H1 (cell line): ENCODE measurements around the gene FGFBP3. TPM values are rescaled to one million over a fixed set of nuclear protein-coding genes. Genes with fewer than 3 reads are reported as not detected.

ENCODE experiments used
- CTCF ChIA-PET: fragments of 300-600 bp; sonication (Branson Sonifier 250); formaldehyde crosslinking; loops from one replicate; lab custom pipeline; 2021; ENCODE audit not compliant: partially characterized antibody; lab: Charles Lee
- POLR2A ChIA-PET: fragments of 300-600 bp; sonication (Branson Sonifier 250); formaldehyde crosslinking; loops from one replicate; lab custom pipeline; 2021; ENCODE audit warnings: inconsistent platforms; ENCODE audit not compliant: partially characterized antibody; lab: Charles Lee
- DNase-seq, 2 experiments: peaks; one replicate each; pipeline versions ENCODE4 v3.0.0 to v3.0.0-alpha.2; 2010 to 2022; ENCODE audit warnings: low spot score in 2 of 2, low read depth in 1 of 2, mixed read lengths in 1 of 2
- FAIRE-seq: peaks from 2 replicates; lab custom pipeline; 2011; peaks lifted over from hg19 to GRCh38; lab: Jason Lieb, UNC
- H2AFZ ChIP-seq: 2 replicates; pipeline ENCODE4 v1.8.1; 2012; ENCODE audit warnings: low read length, inconsistent platforms
- H2AK5ac ChIP-seq: 2 replicates; pipeline ENCODE4 v1.6.1; 2013; ENCODE audit warnings: low read depth, low read length
- H2BK120ac ChIP-seq: replicated peaks from 2 replicates; pipeline ENCODE3; 2013; ENCODE audit warnings: low read depth, low read length, inconsistent platforms
- H2BK12ac ChIP-seq: 2 replicates; pipeline ENCODE4 v1.6.1; 2013; ENCODE audit warnings: low read depth, low read length
- H2BK15ac ChIP-seq: 2 replicates; pipeline ENCODE4 v1.6.1; 2013; ENCODE audit warnings: low read length
- H2BK20ac ChIP-seq: 2 replicates; pipeline ENCODE4 v1.6.1; 2013; ENCODE audit warnings: low read length
- H2BK5ac ChIP-seq: 2 replicates; pipeline ENCODE4 v1.6.1; 2013; ENCODE audit warnings: low read depth, low read length
- H3K14ac ChIP-seq: 2 replicates; pipeline ENCODE4 v1.6.1; 2013; ENCODE audit warnings: inconsistent platforms; ENCODE audit not compliant: insufficient read length
- H3K18ac ChIP-seq: 2 replicates; pipeline ENCODE4 v1.6.1; 2013; ENCODE audit warnings: low read length; ENCODE audit errors: extremely low read depth
- H3K23ac ChIP-seq: 2 replicates; pipeline ENCODE4 v1.6.1; 2013; ENCODE audit warnings: inconsistent platforms; ENCODE audit not compliant: insufficient read length
- H3K23me2 ChIP-seq: 2 replicates; pipeline ENCODE4 v1.6.1; 2013; ENCODE audit warnings: low read depth, low read length
- H3K27ac ChIP-seq: 2 replicates; pipeline ENCODE4 v1.6.1; 2011; ENCODE audit warnings: low read depth, low read length, inconsistent platforms
- H3K27me3 ChIP-seq, 4 experiments: replicated peaks in 1 of 4; 1 replicate in 1 of 4; 2 replicates in 3 of 4; pipeline versions ENCODE4 v1.6.1 to v1.8.1; 2011 to 2013; ENCODE audit warnings: low read length in 3 of 4, mild to moderate bottlenecking in 3 of 4, inconsistent platforms in 2 of 4, mixed read lengths in 2 of 4, moderate library complexity in 1 of 4; ENCODE audit not compliant: control insufficient read depth in 3 of 4, insufficient read depth in 3 of 4; ENCODE audit errors: extremely low read depth in 1 of 4
- H3K36me3 ChIP-seq, 4 experiments: 2 replicates each; pipeline versions ENCODE4 v1.6.1 to v1.8.1; 2011 to 2013; ENCODE audit warnings: mild to moderate bottlenecking in 4 of 4, low read length in 3 of 4, moderate library complexity in 2 of 4, control low read depth in 1 of 4, inconsistent platforms in 1 of 4; ENCODE audit not compliant: insufficient read depth in 4 of 4, control insufficient read depth in 2 of 4
- H3K4ac ChIP-seq: replicated peaks from 2 replicates; pipeline ENCODE3; 2013; ENCODE audit warnings: low read length, low read depth, mixed read lengths, inconsistent platforms; ENCODE audit not compliant: insufficient read length
- H3K4me1 ChIP-seq, 4 experiments: replicated peaks in 1 of 4; 1 replicate in 1 of 4; 2 replicates in 3 of 4; pipeline versions ENCODE4 v1.6.1 to v1.8.1; 2011 to 2013; ENCODE audit warnings: low read length in 3 of 4, inconsistent platforms in 2 of 4, mixed read lengths in 1 of 4; ENCODE audit not compliant: insufficient read depth in 4 of 4, control insufficient read depth in 3 of 4
- H3K4me2 ChIP-seq, 2 experiments: 2 replicates each; pipeline versions ENCODE4 v1.6.1 to v1.8.1; 2011 to 2013; ENCODE audit warnings: low read depth in 2 of 2, low read length in 2 of 2, control low read depth in 1 of 2, inconsistent platforms in 1 of 2, mild to moderate bottlenecking in 1 of 2; ENCODE audit not compliant: insufficient read depth in 1 of 2
- H3K4me3 ChIP-seq, 4 experiments: fragments of 200-600, 300-600 bp in 1 of 4; sonication (generic), shearing (Covaris generic), sonication (Bioruptor Twin) in 1 of 4; 2 replicates each; pipeline versions ENCODE4 v1.5.1 to v1.8.1; 2011 to 2016; ENCODE audit warnings: low read length in 4 of 4, low read depth in 3 of 4, control low read depth in 2 of 4, inconsistent platforms in 2 of 4, mild to moderate bottlenecking in 2 of 4, mixed read lengths in 1 of 4, moderate library complexity in 1 of 4; ENCODE audit not compliant: insufficient read depth in 2 of 4; ENCODE audit errors: extremely low read depth in 1 of 4
- H3K56ac ChIP-seq: replicated peaks from 2 replicates; pipeline ENCODE3; 2013; ENCODE audit warnings: low read depth, mild to moderate bottlenecking, mixed read lengths, low read length, inconsistent platforms; ENCODE audit not compliant: insufficient read length
- H3K79me1 ChIP-seq: 2 replicates; pipeline ENCODE4 v1.6.1; 2013; ENCODE audit warnings: low read depth, low read length, control low read depth
- H3K79me2 ChIP-seq, 2 experiments: 2 replicates each; pipeline versions ENCODE4 v1.6.1 to v1.8.1; 2012 to 2013; ENCODE audit warnings: low read length in 2 of 2, mild to moderate bottlenecking in 2 of 2, inconsistent platforms in 1 of 2; ENCODE audit not compliant: insufficient read depth in 2 of 2, control insufficient read depth in 1 of 2
- H3K9ac ChIP-seq, 4 experiments: replicated peaks in 1 of 4; 1 replicate in 1 of 4; 2 replicates in 3 of 4; pipeline versions ENCODE4 v1.6.1 to v1.8.1; 2011 to 2013; ENCODE audit warnings: low read depth in 3 of 4, low read length in 3 of 4, control low read depth in 2 of 4, mild to moderate bottlenecking in 2 of 4, moderate library complexity in 2 of 4, inconsistent platforms in 1 of 4; ENCODE audit errors: extremely low read depth in 1 of 4
- H3K9me3 ChIP-seq, 2 experiments: 2 replicates each; pipeline versions ENCODE4 v1.6.1 to v1.8.1; 2012 to 2013; ENCODE audit warnings: mild to moderate bottlenecking in 2 of 2, moderate library complexity in 2 of 2, control low read depth in 1 of 2, inconsistent platforms in 1 of 2, low read depth in 1 of 2, low read length in 1 of 2, mixed read lengths in 1 of 2; ENCODE audit not compliant: insufficient read depth in 2 of 2
- H4K20me1 ChIP-seq, 2 experiments: replicated peaks in 1 of 2; 2 replicates each; pipeline versions ENCODE3 to v1.8.1; 2011 to 2013; ENCODE audit warnings: inconsistent platforms in 2 of 2, low read length in 2 of 2, mild to moderate bottlenecking in 1 of 2; ENCODE audit not compliant: insufficient read depth in 2 of 2, control insufficient read depth in 1 of 2
- H4K5ac ChIP-seq: 2 replicates; pipeline ENCODE4 v1.6.1; 2013; ENCODE audit warnings: low read length, low read depth, mixed read lengths, inconsistent platforms; ENCODE audit not compliant: insufficient read length
- H4K8ac ChIP-seq: 2 replicates; pipeline ENCODE4 v1.8.0; 2013; ENCODE audit warnings: mild to moderate bottlenecking, moderate library complexity, low read length, inconsistent platforms; ENCODE audit not compliant: insufficient read depth; ENCODE audit errors: extremely low read depth
- H4K91ac ChIP-seq: replicated peaks from 2 replicates; pipeline ENCODE3; 2013; ENCODE audit warnings: low read length, mixed read lengths, inconsistent platforms; ENCODE audit not compliant: insufficient read length
- GABPA ChIP-seq: IDR thresholded peaks from 2 replicates; pipeline ENCODE4 v1.6.1; 2011; ENCODE audit warnings: mild to moderate bottlenecking, low read length, moderate library complexity, borderline replicate concordance; ENCODE audit not compliant: insufficient read depth
- KDM4A ChIP-seq: IDR thresholded peaks from one replicate; pipeline ENCODE4 v1.7.1; 2012; ENCODE audit warnings: low read depth, mild to moderate bottlenecking, moderate library complexity, low read length, inconsistent platforms; ENCODE audit not compliant: severe bottlenecking
- RXRA ChIP-seq: IDR thresholded peaks from 2 replicates; pipeline ENCODE4 v1.6.1; 2011; ENCODE audit warnings: low read depth, mild to moderate bottlenecking, low read length, moderate library complexity; ENCODE audit not compliant: insufficient read depth
- TEAD4 ChIP-seq: IDR thresholded peaks from 2 replicates; pipeline ENCODE4 v1.6.1; 2012; ENCODE audit warnings: low read depth, low read length, inconsistent platforms, mixed read lengths
- WGBS, 2 experiments: shearing (Covaris generic) in 1 of 2; methylation state at CpG; one replicate each; pipeline versions ENCODE4 v1.1.6 to v1.1.7; 2013 to 2015; ENCODE audit warnings: low lambda C conversion rate in 2 of 2, mixed read lengths in 2 of 2, inconsistent platforms in 1 of 2, low coverage in 1 of 2, missing lambda C conversion rate in 1 of 2; ENCODE audit not compliant: insufficient replicate concordance in 2 of 2, insufficient coverage in 1 of 2, insufficient read length in 1 of 2; ENCODE audit errors: extremely low coverage in 1 of 2, missing lambda C conversion rate in 1 of 2; 5-methylcytosine and 5-hydroxymethylcytosine counted together
- polyA plus RNA-seq, 7 experiments: library from polyadenylated mRNA; depleted of rRNA in 3 of 7; stranded (reverse) in 5 of 7; unstranded in 2 of 7; fragments of >200 nt in 5 of 7; fragments of 200-250 nt in 2 of 7; gene quantifications; 1 replicate in 5 of 7; 2 replicates in 1 of 7; 4 replicates in 1 of 7; pipeline versions ENCODE4 v1.2.1 to v1.2.3, GENCODE V29; 2011 to 2013; ENCODE audit warnings: missing spikeins in 2 of 7, mixed read lengths in 2 of 7
- total RNA-seq: library from RNA; stranded (reverse); fragmentation: NEBNext Ultra II Directional; extraction: Animal tissue kit (Norgen Biotek cat#: 25700); gene quantifications from 2 replicates; pipeline ENCODE4 v1.2.1, GENCODE V29; 2021

Gene FGFBP3
- total and polyA plus RNA-seq, 2 of the 8 experiments (the other 6 are each of a cell fraction or from before 2014, with no cell fraction given): 54.6 to 115 TPM

DNA sequence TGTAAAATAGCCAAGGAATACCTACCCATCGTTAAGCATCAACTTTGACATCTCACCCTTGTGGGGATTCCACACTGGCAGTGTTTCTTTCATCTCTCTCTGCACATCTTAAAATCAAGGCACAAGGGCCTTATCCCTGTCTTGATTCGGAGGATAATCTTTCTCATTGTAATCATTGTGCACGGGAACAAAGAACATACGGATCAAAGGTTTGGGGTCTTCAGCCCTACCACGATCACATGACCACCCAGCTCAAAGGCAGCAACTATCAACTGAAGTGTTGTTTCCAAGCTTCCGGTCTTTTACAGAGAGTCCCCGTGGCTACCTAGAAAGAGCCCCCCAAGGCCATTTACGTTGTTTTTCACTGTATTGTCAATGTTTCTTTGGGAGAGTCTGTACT lies 11.9 kb downstream of the FGFBP3 start:
- peaks cover 0 to 3% (median 1%) of the 10 kb centered on the region in 4 experiments; a peak in 2 of 7 replicates for H3K4me1 ChIP-seq
- H3K9ac ChIP-seq: no peak overlapping the region
- H3K4me2 ChIP-seq: no peak overlapping the region
- H3K9me3 ChIP-seq: 0 out of 4 replicates have a peak, but pooled peaks cover 0 to 5% of the 10 kb centered on the region in 2 experiments
- H3K18ac ChIP-seq: no peak overlapping the region
- H3K27ac ChIP-seq: no peak overlapping the region
- FAIRE-seq: no peak
- no peak overlapping the region for H2BK12ac ChIP-seq
- no peak for DNase-seq
- no peaks in the 10 kb centered on the region for H4K20me1 ChIP-seq
- no peak for TF ChIP-seq KDM4A
- TF ChIP-seq GABPA: no peak
- no peak for TF ChIP-seq RXRA
- TF ChIP-seq TEAD4: no peak
- no peak overlapping the region for H2AK5ac ChIP-seq
- H2BK15ac ChIP-seq: no peak overlapping the region
- H2AFZ ChIP-seq: peak overlapping the region; percentile 65
- H3K23ac ChIP-seq: no peak overlapping the region
- no peak overlapping the region for H3K4ac ChIP-seq
- no peaks in the 10 kb centered on the region for H3K36me3 ChIP-seq
- no peak overlapping the region for H3K56ac ChIP-seq
- no peak overlapping the region for H2BK5ac ChIP-seq
- H3K79me1 ChIP-seq: no peaks in the 10 kb centered on the region
- no peaks in the 10 kb centered on the region for H3K27me3 ChIP-seq
- no peak overlapping the region for H4K91ac ChIP-seq
- H4K8ac ChIP-seq: no peak overlapping the region
- no peaks in the 10 kb centered on the region for H3K23me2 ChIP-seq
- H4K5ac ChIP-seq: no peak overlapping the region
- H3K79me2 ChIP-seq: no peaks in the 10 kb centered on the region
- H2BK120ac ChIP-seq: no peak overlapping the region
- H3K4me3 ChIP-seq: no peak overlapping the region
- no peak overlapping the region for H2BK20ac ChIP-seq
- ChIA-PET POLR2A (interaction anchor here (0.6 to 1.3 kb wide), 3 partner anchors 10 to 262 kb away, joined by 3 to 5 read pairs (median 3); no protein-coding TSS in a partner anchor), CTCF (interaction anchor here (1.5 kb wide), 1 partner anchor 41 kb away, joined by 3 read pairs; no protein-coding TSS in a partner anchor)
- H3K14ac ChIP-seq: no peak overlapping the region
- WGBS, 2 experiments: 79% methylated on average over 8 of the region's 8 CpGs; no CpG with 5 or more reads in 1 of the 2 experiments
